HepG2 (cell line): ENCODE measurements around the gene NFKB1. TPM values are rescaled to one million over a fixed set of nuclear protein-coding genes. Genes with fewer than 3 reads are reported as not detected.

Source experiments
- AFF4 ChIP-seq: sonication (generic); formaldehyde crosslinking; IDR thresholded peaks from 2 replicates; pipeline ENCODE4 v1.4.0; 2020; ENCODE audit warnings: missing genetic modification reagents
- ATF7 ChIP-seq, 2 experiments: fragments of 450-650 bp in 1 of 2; sonication (generic) in 1 of 2; formaldehyde crosslinking in 1 of 2; IDR thresholded peaks; 2 replicates each; pipeline versions ENCODE4 v1.4.0 to v1.6.1; 2016 to 2020; ENCODE audit warnings: antibody characterized with exemption in 1 of 2, mild to moderate bottlenecking in 1 of 2, missing genetic modification reagents in 1 of 2
- DBP ChIP-seq: sonication (generic); formaldehyde crosslinking; IDR thresholded peaks from 2 replicates; pipeline ENCODE4 v1.4.0; 2020; ENCODE audit warnings: missing genetic modification reagents; ENCODE audit errors: not compliant biosample characterization
- EED ChIP-seq: sonication (generic); formaldehyde crosslinking; IDR thresholded peaks from 2 replicates; pipeline ENCODE4 v1.5.0; 2020; ENCODE audit warnings: mild to moderate bottlenecking, missing genetic modification reagents
- ETV5 ChIP-seq: IDR thresholded peaks from 2 replicates; pipeline ENCODE4 v1.6.1; 2018; ENCODE audit warnings: missing biosample characterization, missing genetic modification reagents, inconsistent platforms, borderline replicate concordance
- HDAC1 ChIP-seq: sonication (generic); formaldehyde crosslinking; IDR thresholded peaks from 2 replicates; pipeline ENCODE4 v1.5.1; 2020; ENCODE audit warnings: mild to moderate bottlenecking, missing genetic modification reagents
- HNF4G ChIP-seq, 2 experiments: sonication (generic) in 1 of 2; formaldehyde crosslinking in 1 of 2; IDR thresholded peaks; 2 replicates each; pipeline versions ENCODE4 v1.4.0 to v1.6.1; 2011 to 2020; ENCODE audit warnings: borderline replicate concordance in 2 of 2, low read depth in 2 of 2, mild to moderate bottlenecking in 2 of 2, low read length in 1 of 2, missing genetic modification reagents in 1 of 2, moderate library complexity in 1 of 2
- JUN ChIP-seq: sonication (generic); formaldehyde crosslinking; IDR thresholded peaks from 2 replicates; pipeline ENCODE4 v1.4.0; 2020; ENCODE audit warnings: mild to moderate bottlenecking, missing genetic modification reagents
- NCOA2 ChIP-seq: sonication (generic); formaldehyde crosslinking; IDR thresholded peaks from 2 replicates; pipeline ENCODE4 v1.8.0; 2022; ENCODE audit warnings: inconsistent platforms
- POLR2G ChIP-seq: fragments of 200-400 bp; formaldehyde crosslinking; IDR thresholded peaks from 2 replicates; pipeline ENCODE4 v1.6.1; 2018; ENCODE audit warnings: mild to moderate bottlenecking, low read depth, low read length, moderate library complexity
- SP1 ChIP-seq, 2 experiments: fragments of 450-650 bp in 1 of 2; sonication (generic) in 1 of 2; formaldehyde crosslinking in 1 of 2; IDR thresholded peaks; 2 replicates each; pipeline versions ENCODE4 v1.4.0 to v1.6.1; 2016 to 2020; ENCODE audit warnings: missing genetic modification reagents in 1 of 2
- THRA ChIP-seq: sonication (generic); formaldehyde crosslinking; IDR thresholded peaks from 2 replicates; pipeline ENCODE4 v1.4.0; 2020; ENCODE audit warnings: missing genetic modification reagents, borderline replicate concordance
- ZNF12 ChIP-seq: sonication (generic); formaldehyde crosslinking; IDR thresholded peaks from 2 replicates; pipeline ENCODE4 v1.5.0; 2020; ENCODE audit warnings: missing genetic modification reagents
- ZNF224 ChIP-seq: sonication (generic); formaldehyde crosslinking; IDR thresholded peaks from 2 replicates; pipeline ENCODE4 v1.5.0; 2020; ENCODE audit warnings: mild to moderate bottlenecking, missing genetic modification reagents
- ZNF703 ChIP-seq: sonication (generic); formaldehyde crosslinking; IDR thresholded peaks from 2 replicates; pipeline ENCODE4 v1.5.1; 2020; ENCODE audit warnings: missing genetic modification reagents, mild to moderate bottlenecking, moderate library complexity, borderline replicate concordance
- ZNF709 ChIP-seq: sonication (generic); formaldehyde crosslinking; IDR thresholded peaks from 2 replicates; pipeline ENCODE4 v1.5.0; 2020; ENCODE audit warnings: mild to moderate bottlenecking, missing genetic modification reagents
- ZSCAN29 ChIP-seq: sonication (generic); formaldehyde crosslinking; conservative IDR thresholded peaks from 2 replicates; pipeline ENCODE4 v1.4.0; 2020; ENCODE audit warnings: mild to moderate bottlenecking, missing genetic modification reagents
- polyA plus RNA-seq, 8 experiments: library from polyadenylated mRNA; depleted of rRNA in 3 of 8; stranded (reverse) in 7 of 8; unstranded in 1 of 8; fragments of >200 nt; fragmentation: Illumina TruSeq in 4 of 8; extraction: Trizol in 4 of 8; gene quantifications; 2 replicates each; pipeline versions ENCODE4 v1.2.1 to v1.2.3, GENCODE V29; 2011 to 2016; ENCODE audit warnings: low read depth in 4 of 8, missing spikeins in 1 of 8, mixed read lengths in 1 of 8; ENCODE audit not compliant: insufficient read depth in 1 of 8
- total RNA-seq, 5 experiments: library from RNA; depleted of rRNA; stranded (reverse); fragments of >200 nt; fragmentation: Illumina TruSeq; extraction: Trizol; gene quantifications; 2 replicates each; pipeline ENCODE4 v1.2.3, GENCODE V29; 2016; ENCODE audit warnings: low read depth in 1 of 5
- TF ChIP-seq, protein P1 (sequence below): sonication (generic); formaldehyde crosslinking; IDR thresholded peaks from 2 replicates; pipeline ENCODE4 v1.5.1; 2020; ENCODE audit warnings: mild to moderate bottlenecking, missing genetic modification reagents, borderline replicate concordance
- TF ChIP-seq, protein P2 (sequence below): IDR thresholded peaks from 2 replicates; pipeline ENCODE4 v1.6.1; 2018; ENCODE audit warnings: missing genetic modification reagents

The NFKB1 gene
- total and polyA plus RNA-seq, 2 of the 13 experiments (the other 11 are each of a cell fraction or from before 2014, with no cell fraction given), result 15.4 to 31.6 TPM

- TF ChIP-seq THRA (CRISPR knock-in tag) (0 out of 2 replicates have a peak, but pooled peaks have one; percentile 14), HDAC1 (peak; percentile 60), AFF4 (CRISPR knock-in tag) (no peak), NCOA2 (CRISPR knock-in tag) (peak; percentile 19; the same call in 1 of the 2 replicates), ATF7 (IDR thresholded peaks at IDR 0.05) (peak; percentile 47; the same call in 1 of the 2 replicates), ATF7 (CRISPR knock-in tag; IDR thresholded peaks at IDR 0.05) (peak; percentile 82; the same call in 1 of the 2 replicates), ETV5 (CRISPR knock-in tag) (peak; percentile 25; the same call in 1 of the 2 replicates), ZSCAN29 (CRISPR knock-in tag) (peak; percentile 53; the same call in 1 of the 2 replicates), EED (CRISPR knock-in tag) (no peak), JUN (peak; percentile 98), DBP (CRISPR knock-in tag) (no peak), ZNF703 (no peak), SP1 (IDR thresholded peaks at IDR 0.05) (no peak), SP1 (CRISPR knock-in tag; IDR thresholded peaks at IDR 0.05) (no peak), POLR2G (peak; percentile 59), HNF4G (IDR thresholded peaks at IDR 0.05; ENCODE audit: borderline replicate concordance, low read depth, low read length) (peak; percentile 85), HNF4G (CRISPR knock-in tag; IDR thresholded peaks at IDR 0.05; ENCODE audit: borderline replicate concordance, low read depth) (peak; percentile 17; the same call in 1 of the 2 replicates), ZNF12 (CRISPR knock-in tag) (peak; percentile 76; the same call in 1 of the 2 replicates), ZNF709 (CRISPR knock-in tag) (no peak), ZNF224 (CRISPR knock-in tag) (no peak)
- TF ChIP-seq, protein P1, sequence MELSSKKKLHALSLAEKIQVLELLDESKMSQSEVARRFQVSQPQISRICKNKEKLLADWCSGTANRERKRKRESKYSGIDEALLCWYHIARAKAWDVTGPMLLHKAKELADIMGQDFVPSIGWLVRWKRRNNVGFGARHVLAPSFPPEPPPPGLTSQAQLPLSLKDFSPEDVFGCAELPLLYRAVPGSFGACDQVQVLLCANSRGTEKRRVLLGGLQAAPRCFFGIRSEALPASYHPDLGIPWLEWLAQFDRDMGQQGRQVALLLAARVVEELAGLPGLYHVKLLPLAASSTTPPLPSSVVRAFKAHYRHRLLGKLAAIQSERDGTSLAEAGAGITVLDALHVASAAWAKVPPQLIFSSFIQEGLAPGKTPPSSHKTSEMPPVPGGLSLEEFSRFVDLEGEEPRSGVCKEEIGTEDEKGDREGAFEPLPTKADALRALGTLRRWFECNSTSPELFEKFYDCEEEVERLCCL (CRISPR knock-in tag), result no peak
- TF ChIP-seq, protein P2, sequence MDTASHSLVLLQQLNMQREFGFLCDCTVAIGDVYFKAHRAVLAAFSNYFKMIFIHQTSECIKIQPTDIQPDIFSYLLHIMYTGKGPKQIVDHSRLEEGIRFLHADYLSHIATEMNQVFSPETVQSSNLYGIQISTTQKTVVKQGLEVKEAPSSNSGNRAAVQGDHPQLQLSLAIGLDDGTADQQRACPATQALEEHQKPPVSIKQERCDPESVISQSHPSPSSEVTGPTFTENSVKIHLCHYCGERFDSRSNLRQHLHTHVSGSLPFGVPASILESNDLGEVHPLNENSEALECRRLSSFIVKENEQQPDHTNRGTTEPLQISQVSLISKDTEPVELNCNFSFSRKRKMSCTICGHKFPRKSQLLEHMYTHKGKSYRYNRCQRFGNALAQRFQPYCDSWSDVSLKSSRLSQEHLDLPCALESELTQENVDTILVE (CRISPR knock-in tag), result 0 out of 2 replicates have a peak, but pooled peaks have one; percentile 25
These were observed 119.7 kb downstream of the NFKB1 start (continued) for GRCh38 chr4:102620697-102621497.
